ENCODE data around the gene VIM. TPM values are rescaled to one million over a fixed set of nuclear protein-coding genes. Genes with fewer than 3 reads are reported as not detected.

The VIM gene
- total and polyA plus RNA-seq, 2 donors (not counting 1 experiment from before 2014, with no cell fraction given), result 343 to 375 TPM

DNA sequence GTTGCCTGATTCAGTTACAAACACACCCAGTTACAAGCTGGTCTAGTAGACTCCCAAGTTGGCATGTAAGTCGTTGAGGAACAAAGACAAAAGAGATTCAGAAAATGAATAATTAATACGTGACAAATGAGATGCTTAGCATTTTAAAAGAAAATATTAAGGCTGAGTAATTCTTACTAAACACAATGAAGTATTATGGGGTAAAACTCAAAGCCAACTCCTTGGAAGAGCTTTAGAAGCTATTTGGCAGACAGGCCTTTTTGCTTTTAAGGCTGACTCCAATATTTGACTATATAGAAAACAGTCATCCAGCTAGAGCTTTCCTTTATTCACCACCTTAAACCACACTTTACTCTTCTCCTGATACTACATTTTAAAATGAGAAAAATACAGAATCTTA is 32.0 kb upstream of the VIM start:
- DNase-seq, result no peak
- H3K79me2 ChIP-seq (ENCODE audit: control insufficient read depth, insufficient read depth, low read length), result peaks cover 59% of the 10 kb centered on the region
- intact Hi-C loops (cut with micrococcal nuclease), result no loop called here
- H3K4me1 ChIP-seq (ENCODE audit: control insufficient read depth in 2 of 2, insufficient read depth in 2 of 2, low read length in 2 of 2), result peaks cover 4 to 9% of the 10 kb centered on the region in 2 donors
- H3K4me2 ChIP-seq (replicated peaks; ENCODE audit: low read depth, low read length, poor library complexity, severe bottlenecking), result no peak overlapping the region
- no peaks in the 10 kb centered on the region for H3K9me3 ChIP-seq (ENCODE audit: control extremely low read depth in 1 of 3, control insufficient read depth in 2 of 3, insufficient read depth in 1 of 3, low read length in 2 of 3)
- no peak overlapping the region for H2AFZ ChIP-seq (ENCODE audit: insufficient read depth, low read depth, low read length, poor library complexity, severe bottlenecking)
- Mint-ChIP-seq H3K4me1 (peaks cover 20% of the 10 kb centered on the region), H3K9me3 (ENCODE audit: insufficient read depth) (no peaks in the 10 kb centered on the region), H3K27me3 (no peaks in the 10 kb centered on the region), H3K27ac (no peak overlapping the region), H3K4me3 (no peak overlapping the region)
- peaks cover 7% of the 10 kb centered on the region for H4K20me1 ChIP-seq (ENCODE audit: control insufficient read depth, insufficient read depth, low read length, poor library complexity, severe bottlenecking)
- TF ChIP-seq, protein P1, sequence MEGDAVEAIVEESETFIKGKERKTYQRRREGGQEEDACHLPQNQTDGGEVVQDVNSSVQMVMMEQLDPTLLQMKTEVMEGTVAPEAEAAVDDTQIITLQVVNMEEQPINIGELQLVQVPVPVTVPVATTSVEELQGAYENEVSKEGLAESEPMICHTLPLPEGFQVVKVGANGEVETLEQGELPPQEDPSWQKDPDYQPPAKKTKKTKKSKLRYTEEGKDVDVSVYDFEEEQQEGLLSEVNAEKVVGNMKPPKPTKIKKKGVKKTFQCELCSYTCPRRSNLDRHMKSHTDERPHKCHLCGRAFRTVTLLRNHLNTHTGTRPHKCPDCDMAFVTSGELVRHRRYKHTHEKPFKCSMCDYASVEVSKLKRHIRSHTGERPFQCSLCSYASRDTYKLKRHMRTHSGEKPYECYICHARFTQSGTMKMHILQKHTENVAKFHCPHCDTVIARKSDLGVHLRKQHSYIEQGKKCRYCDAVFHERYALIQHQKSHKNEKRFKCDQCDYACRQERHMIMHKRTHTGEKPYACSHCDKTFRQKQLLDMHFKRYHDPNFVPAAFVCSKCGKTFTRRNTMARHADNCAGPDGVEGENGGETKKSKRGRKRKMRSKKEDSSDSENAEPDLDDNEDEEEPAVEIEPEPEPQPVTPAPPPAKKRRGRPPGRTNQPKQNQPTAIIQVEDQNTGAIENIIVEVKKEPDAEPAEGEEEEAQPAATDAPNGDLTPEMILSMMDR (IDR thresholded peaks at IDR 0.05), result no peak
- no peak for TF ChIP-seq EZH2 (IDR thresholded peaks at IDR 0.05; ENCODE audit: borderline replicate concordance, insufficient read depth, low read depth, low read length, poor library complexity, severe bottlenecking)
- no peak overlapping the region for H3K9ac ChIP-seq (ENCODE audit: low read length)
- no peak overlapping the region for H3K4me3 ChIP-seq (ENCODE audit: control extremely low read depth in 1 of 5, extremely low read depth in 1 of 5, insufficient read depth in 1 of 5, low read depth in 2 of 5, low read length in 4 of 5)
- no peak for ATAC-seq (ENCODE audit: low read depth)
- ChIA-PET CTCF (interaction anchor here (0.9 kb wide), 1 partner anchor 34 kb away, joined by 3 read pairs; no protein-coding TSS in a partner anchor), POLR2A (no interaction called here)
- H3K36me3 ChIP-seq (replicated peaks in 1 of 2; ENCODE audit: control extremely low read depth in 1 of 2, control insufficient read depth in 1 of 2, extremely low read depth in 1 of 2, insufficient read depth in 2 of 2, low read length in 1 of 2), result no peaks in the 10 kb centered on the region
- no peak overlapping the region for H3K27ac ChIP-seq (ENCODE audit: low read length in 2 of 2)
- WGBS (ENCODE audit: insufficient coverage), result no CpG with 5 or more reads among the region's 2 CpGs
- H3K27me3 ChIP-seq (replicated peaks in 1 of 4; ENCODE audit: control extremely low read depth in 1 of 4, control insufficient read depth in 3 of 4, insufficient read depth in 4 of 4, low read length in 3 of 4), result no peaks in the 10 kb centered on the region

DNA sequence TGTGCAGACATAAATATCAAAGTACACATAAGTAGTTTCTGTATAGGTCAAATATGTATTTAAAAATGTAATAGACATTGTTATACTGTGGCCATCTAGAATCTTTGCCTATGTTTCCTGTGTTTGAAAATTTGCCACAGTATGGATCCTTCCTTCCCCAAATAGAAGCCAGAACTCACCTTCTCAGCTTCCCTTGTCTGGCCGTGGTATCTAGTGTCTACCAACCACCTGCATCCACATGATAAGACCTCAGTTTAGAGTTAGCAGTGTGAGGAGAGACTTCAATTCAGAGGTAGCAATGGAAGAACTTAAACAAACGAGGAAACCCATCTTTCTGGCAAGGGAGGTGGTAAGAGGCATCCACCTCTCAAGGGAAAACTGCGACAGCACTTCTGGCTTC is 31.5 kb upstream of the VIM start:
- H3K27me3 ChIP-seq (replicated peaks in 1 of 4; ENCODE audit: control extremely low read depth in 1 of 4, control insufficient read depth in 3 of 4, insufficient read depth in 4 of 4, low read length in 3 of 4), result no peaks in the 10 kb centered on the region
- 83% methylated on average over 2 of the region's 3 CpGs for WGBS (ENCODE audit: insufficient coverage)
- CTCF ChIA-PET, result interaction anchor here (0.9 kb wide), 1 partner anchor 34 kb away, joined by 3 read pairs; no protein-coding TSS in a partner anchor
- H3K9me3 Mint-ChIP-seq (ENCODE audit: insufficient read depth), result no peaks in the 10 kb centered on the region
- no peaks in the 10 kb centered on the region for H3K36me3 ChIP-seq (replicated peaks in 1 of 2; ENCODE audit: control extremely low read depth in 1 of 2, control insufficient read depth in 1 of 2, extremely low read depth in 1 of 2, insufficient read depth in 2 of 2, low read length in 1 of 2)
- TF ChIP-seq, protein P1 (IDR thresholded peaks at IDR 0.05), result no peak
- no peak for TF ChIP-seq EZH2 (IDR thresholded peaks at IDR 0.05; ENCODE audit: borderline replicate concordance, insufficient read depth, low read depth, low read length, poor library complexity, severe bottlenecking)
- H3K27ac ChIP-seq (ENCODE audit: low read length in 2 of 2), result no peak overlapping the region
- intact Hi-C loops (cut with micrococcal nuclease), result no loop called here
- H4K20me1 ChIP-seq (ENCODE audit: control insufficient read depth, insufficient read depth, low read length, poor library complexity, severe bottlenecking), result peaks cover 4% of the 10 kb centered on the region
- POLR2A ChIA-PET, result no interaction called here
- H3K4me1 ChIP-seq (ENCODE audit: control insufficient read depth in 2 of 2, insufficient read depth in 2 of 2, low read length in 2 of 2), result peaks cover 5 to 9% of the 10 kb centered on the region in 2 donors
- H3K4me3 Mint-ChIP-seq, result no peak overlapping the region
- H3K79me2 ChIP-seq (ENCODE audit: control insufficient read depth, insufficient read depth, low read length), result peaks cover 56% of the 10 kb centered on the region
- no peak overlapping the region for H3K4me3 ChIP-seq (ENCODE audit: control extremely low read depth in 1 of 5, extremely low read depth in 1 of 5, insufficient read depth in 1 of 5, low read depth in 2 of 5, low read length in 4 of 5)
- no peaks in the 10 kb centered on the region for H3K9me3 ChIP-seq (ENCODE audit: control extremely low read depth in 1 of 3, control insufficient read depth in 2 of 3, insufficient read depth in 1 of 3, low read length in 2 of 3)
- H2AFZ ChIP-seq (ENCODE audit: insufficient read depth, low read depth, low read length, poor library complexity, severe bottlenecking), result no peak overlapping the region
- peaks cover 22% of the 10 kb centered on the region for H3K4me1 Mint-ChIP-seq
- ATAC-seq (ENCODE audit: low read depth) (no peak), DNase-seq (no peak)
- no peak overlapping the region for H3K4me2 ChIP-seq (replicated peaks; ENCODE audit: low read depth, low read length, poor library complexity, severe bottlenecking)
- H3K9ac ChIP-seq (ENCODE audit: low read length), result no peak overlapping the region
- H3K27ac Mint-ChIP-seq, result no peak overlapping the region
- H3K27me3 Mint-ChIP-seq, result no peaks in the 10 kb centered on the region
